GM19455 (cell line): ENCODE results near the gene CDH18.

Source experiments
- ATAC-seq: cut with Tn5 transposase; IDR thresholded peaks from one replicate; pipeline ENCODE4 v1.9.1; 2021; ENCODE audit not compliant: unreplicated experiment

The CDH18 gene

GRCh38 chr5:19928562-19929421, 59.2 kb downstream of the CDH18 start:
- ATAC-seq = no peak

GRCh38 chr5:19927919-19928318, 60.1 kb downstream of the CDH18 start:
- ATAC-seq = no peak

GRCh38 chr5:19927170-19927569, 60.8 kb downstream of the CDH18 start:
- no peak for ATAC-seq

DNA sequence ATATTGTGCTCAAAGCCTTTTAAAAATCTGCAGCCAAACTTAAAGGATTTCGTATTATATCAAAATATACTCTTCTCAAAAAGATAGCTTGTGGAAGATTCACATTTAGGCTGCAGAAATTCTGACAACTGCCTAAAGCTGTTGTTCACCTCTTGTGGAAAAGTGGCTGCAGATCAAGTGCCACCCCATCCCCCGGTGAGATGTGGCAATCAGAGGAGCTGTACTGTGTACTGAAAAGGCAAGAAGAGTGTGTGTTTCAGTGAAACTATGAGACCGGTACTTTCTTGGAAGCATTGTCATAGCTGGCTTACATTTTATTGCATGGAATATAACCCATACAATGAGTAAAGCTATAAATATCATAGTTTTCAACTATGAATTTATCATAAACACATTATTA, 64.3 kb downstream of the CDH18 start:
- ATAC-seq = no peak

GRCh38 chr5:19920761-19921160, 67.2 kb downstream of the CDH18 start:
- ATAC-seq = no peak

DNA sequence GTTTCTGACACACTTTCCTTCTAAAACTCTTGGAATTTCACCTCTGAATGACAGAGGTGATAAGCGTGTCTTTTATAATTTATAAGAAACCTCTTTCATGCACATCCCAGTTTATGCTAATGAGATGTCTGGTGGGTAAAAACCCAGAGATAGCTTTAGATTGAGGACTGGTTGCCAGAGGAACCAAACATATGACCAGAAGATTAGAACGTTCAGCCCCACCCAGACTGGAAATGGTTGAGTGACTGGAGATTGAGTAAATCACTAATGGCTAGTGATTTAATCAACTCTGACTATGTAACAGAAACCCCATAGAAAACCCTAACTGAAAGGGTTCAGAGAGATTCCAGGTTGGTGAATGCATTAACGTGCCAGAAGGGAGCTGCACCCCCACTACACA, 69.2 kb downstream of the CDH18 start:
- no peak for ATAC-seq

DNA sequence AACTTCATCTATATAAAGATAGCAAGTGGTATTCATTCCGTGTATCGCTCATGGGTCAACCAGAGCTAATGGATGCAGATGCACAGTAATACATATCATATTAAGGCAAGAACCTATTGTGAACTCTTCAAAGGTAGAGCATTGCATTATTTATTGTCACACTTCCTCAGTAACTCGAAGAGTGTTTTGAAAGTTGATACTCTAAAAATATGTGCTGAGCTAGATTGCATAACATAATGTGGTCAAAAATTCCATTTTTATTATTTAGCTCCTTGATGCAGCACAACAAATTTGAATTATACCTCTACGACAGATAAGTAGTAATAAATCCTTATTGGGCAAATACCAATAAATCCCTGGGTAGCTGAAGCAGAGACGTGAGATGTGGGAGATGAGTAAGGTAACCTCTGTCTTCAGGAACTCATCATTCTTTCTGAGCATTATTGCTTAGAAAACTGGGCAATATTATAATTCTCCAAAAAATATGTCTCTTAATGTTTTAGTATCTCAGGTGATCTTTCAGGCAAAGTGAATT, 70.3 kb downstream of the CDH18 start:
- no peak for ATAC-seq

- ATAC-seq = no peak
Observed at GRCh38 chr5:19910136-19910535, 77.9 kb downstream of the CDH18 start.

GRCh38 chr5:19904766-19905165, 83.2 kb downstream of the CDH18 start:
- ATAC-seq = no peak

DNA sequence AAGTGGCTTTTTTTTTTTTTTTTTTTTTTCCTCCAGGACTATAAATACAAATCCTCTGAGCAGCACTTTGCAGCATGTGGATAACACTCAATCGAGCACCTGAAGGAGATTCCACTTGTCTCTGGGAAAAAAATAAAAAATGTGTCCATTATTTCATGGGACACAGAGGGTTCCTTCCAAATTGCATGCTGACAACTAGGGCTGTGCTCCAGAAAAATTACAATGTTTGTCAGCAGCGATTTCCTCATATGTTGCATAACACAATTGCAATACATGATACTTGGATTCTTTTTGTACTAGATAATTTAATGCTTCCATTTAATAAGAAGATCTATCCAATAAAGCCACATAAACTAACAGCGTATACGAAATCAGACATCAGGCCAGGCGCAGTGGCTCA, 84.4 kb downstream of the CDH18 start:
- no peak for ATAC-seq

DNA sequence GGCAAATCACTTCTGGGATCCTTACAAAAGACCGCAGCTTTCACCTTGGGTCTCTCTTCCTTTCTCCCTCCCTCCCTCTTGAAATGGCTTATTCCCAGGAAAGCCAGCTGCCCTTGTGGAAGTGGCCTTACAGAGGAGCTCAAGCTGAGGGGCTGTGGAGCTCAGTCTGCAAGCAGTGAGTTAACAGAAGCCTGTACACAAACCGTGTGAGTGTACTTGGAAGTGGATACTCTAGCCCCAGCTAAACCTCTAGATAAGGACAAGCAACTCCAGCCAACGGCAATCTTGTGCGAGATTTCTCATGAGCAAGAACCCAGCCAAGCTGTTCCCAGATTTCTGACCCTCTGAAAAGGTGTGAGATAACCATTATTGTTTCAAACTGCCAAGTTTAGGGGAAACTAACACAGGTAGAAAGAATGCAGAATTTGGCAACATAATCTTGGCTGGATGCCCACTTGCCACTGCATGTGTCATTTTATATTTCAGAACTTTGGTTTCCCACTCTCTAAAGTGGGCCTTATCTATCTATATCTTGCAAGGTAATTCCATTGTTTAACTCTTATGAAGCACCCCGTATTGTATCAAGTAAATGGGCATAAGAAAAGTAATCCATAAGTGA, 85.6 kb downstream of the CDH18 start:
- ATAC-seq = no peak

DNA sequence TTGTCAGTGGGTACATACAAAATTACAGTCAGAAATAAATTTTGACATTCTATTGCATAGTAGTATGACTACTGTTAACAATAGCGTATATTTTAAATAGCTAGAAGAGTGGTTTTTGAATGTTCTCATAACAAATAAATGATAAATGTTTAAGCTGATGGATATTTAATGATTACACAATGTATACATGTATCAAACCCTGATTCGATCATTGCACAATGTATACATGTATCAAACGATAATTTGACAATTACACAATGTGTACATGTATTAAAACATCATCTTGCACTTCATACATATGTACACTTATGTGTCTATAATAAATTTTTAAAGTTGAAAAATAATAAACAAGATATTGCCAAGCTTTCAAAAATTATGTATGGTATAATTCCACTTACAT, 87.7 kb downstream of the CDH18 start:
- ATAC-seq = no peak

DNA sequence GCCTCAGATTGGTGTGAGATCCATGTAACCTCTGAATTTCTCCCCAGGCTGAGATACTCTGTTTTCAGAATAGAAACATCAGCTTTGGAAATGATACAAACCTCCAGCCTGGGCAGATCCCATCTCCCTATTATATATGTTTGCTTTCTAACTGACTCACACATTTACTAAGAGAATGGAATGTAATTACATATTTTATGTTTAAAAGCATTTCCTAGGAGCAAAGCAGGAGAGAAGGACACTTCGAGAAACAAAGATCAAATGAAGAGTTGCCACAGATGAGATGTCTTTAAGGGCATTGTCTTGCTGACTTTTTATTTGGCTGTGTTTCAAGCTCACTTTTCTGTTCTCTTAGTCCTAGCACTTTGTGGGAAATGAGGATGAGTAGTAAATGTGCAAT, 96.3 kb downstream of the CDH18 start:
- no peak for ATAC-seq

DNA sequence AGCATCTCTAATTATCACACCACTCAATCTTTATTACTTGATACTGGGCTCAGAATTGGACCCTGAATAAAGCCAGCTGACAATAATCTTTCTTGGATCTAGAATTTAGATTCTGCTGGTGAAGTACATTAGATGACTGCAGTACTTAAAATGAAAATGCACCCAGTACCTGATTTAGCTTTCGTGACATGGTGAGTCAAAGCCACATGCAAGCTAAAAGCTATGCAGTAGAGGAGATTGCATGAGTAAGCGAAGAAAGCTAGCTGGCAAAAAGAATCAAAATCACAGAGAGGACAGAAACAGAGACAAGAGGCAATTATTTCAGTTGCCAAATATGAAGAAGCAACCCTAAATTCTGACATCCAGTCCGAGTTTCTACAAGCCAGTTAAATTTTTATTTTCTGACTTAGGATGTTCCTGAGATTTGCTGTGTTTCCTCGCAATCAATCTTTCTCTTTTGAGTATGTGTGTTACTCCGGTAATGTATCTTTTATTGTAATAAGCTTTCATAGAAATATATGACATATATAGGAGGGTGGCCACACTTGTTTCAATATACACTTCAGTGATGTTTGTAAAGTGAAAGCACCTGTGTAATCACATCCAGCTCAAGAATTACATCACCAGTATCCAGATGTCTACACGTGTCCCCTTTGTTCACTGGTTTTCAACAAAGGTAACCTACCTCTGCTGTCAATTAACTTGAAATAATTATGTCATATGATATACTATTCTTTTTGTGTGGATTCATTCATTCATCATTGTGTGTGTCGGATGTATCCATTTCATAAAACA, 101.7 kb downstream of the CDH18 start:
- no peak for ATAC-seq

- ATAC-seq = no peak
Observed at GRCh38 chr5:19885040-19885824, 102.8 kb downstream of the CDH18 start.

- no peak for ATAC-seq
Observed at GRCh38 chr5:19880859-19881436, 107.1 kb downstream of the CDH18 start.

DNA sequence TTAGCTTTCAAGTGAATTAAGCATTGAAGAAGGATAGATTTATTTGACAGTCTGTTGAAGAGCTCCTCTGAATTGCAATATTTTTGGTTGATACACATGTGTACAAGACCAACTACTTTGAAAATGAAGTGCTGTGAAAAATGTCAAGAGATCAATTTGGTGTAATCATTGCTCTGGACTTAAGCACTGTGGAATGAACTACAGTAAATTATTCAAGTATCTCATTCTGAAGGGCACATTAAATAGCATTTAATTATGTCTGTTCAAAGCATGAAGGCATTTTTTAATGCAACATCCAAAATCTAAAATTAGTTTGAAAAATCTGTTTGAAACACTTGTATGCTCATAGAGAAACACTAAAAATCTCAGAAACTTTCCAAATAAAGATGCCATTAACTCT, 107.5 kb downstream of the CDH18 start:
- ATAC-seq = no peak

DNA sequence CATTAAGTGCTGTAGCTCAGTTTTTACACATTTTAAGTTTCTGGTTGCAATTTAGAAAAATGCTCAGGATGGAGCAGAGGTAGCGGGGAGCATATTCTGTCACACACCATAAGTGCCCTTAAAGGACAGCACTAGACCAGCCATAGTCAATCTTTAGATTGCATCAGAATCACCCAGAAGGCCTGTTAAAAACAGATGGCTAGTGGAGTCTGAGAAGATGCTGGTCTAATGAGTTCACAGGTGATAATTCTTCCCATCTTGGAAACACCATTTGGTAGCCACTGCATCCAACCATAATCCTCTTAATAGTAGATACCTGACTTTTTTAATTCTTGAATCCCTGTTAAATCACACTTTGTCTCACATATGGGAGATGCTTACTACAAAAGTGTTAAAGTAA, 113.2 kb downstream of the CDH18 start:
- no peak for ATAC-seq

- no peak for ATAC-seq
Observed at GRCh38 chr5:19866090-19866450, 121.9 kb downstream of the CDH18 start.

DNA sequence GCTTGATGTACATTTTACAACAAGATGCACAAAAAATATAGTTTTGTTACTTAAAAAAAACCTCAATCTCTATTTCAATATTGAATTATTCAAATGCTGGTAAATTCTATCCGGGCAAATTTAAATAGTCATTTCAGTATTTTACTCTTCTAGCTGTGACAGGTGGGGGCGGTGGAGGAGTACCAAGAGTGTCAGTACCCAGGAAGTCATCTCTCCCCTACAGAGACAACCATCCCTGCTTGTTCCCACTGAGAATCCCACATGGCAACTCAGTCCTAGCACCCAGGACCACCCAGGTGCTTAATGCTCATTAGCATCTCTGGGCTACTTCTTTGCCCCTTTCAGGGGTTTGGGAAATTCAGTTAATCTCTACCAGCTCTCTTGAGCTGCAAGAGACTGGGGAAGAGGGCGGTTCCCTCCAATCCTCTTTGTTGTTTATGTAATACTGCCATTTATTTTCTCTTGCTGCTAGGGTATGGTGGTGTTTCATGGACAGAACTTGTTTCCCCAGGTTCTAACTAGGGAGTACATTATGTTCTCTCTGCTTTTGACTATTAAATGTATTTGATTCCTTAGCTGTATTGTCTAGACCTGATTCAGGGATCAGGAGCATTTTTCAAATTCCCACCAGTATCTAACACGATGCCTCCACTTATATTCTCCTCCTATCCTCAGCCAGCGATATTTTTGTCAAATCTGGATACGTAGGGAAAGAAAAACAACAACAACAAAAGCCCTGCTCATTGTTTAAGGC, 122.5 kb downstream of the CDH18 start:
- ATAC-seq = no peak
